AG08395 (cell line): Measurements from ENCODE around the gene SUSD1.
"Not testable (repeated sequence)": the region's sequence is repeated elsewhere in the genome, so short reads cannot be mapped to it uniquely, and the experiment has no call there.

Experiments used
- DNase-seq: peaks from one replicate; pipeline ENCODE4 v3.0.0; 2012; ENCODE audit warnings: mixed read lengths, low spot score

Gene SUSD1

DNA sequence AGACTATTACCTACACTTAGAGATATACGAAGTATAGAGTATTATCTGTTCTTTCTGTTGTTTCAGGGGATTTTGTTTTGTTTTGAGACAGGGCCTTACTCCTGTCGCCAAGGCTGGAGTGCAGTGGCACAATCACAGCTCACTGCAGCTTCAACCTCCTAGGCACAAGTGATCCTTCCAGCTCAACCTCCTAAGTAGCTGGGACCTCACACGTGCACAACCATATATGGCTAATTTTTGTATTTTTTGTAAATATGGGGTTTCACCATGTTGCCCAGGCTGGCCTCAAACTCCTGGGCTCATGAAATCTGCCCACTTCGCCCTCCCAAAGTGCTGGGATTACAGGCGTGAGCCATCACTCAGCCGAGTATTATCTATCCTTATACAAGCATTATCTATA, 45.9 kb downstream of the SUSD1 start:
- DNase-seq: no peak

GRCh38 chr9:112128399-112128798, 46.7 kb downstream of the SUSD1 start:
- not testable (repeated sequence) for DNase-seq

DNA sequence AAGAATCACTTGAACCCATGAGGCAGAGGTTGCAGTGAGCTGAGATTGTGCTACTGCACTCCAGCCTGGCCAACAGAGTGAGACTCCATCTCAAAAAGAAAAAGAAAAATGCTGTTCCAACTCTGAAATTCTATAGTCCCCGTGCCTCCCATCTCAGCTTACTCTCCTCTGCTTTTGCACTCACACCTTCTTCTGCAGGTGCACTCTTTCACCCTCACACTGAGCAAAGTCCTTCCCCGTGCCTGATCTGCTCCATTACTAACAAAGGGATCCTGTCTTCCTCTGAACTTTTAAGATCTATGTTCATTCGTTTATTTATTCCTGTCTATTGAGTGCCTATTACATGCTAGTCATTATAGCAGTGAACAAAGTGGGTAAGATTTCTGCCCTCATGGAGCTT, 47.8 kb downstream of the SUSD1 start:
- DNase-seq: no peak

DNA sequence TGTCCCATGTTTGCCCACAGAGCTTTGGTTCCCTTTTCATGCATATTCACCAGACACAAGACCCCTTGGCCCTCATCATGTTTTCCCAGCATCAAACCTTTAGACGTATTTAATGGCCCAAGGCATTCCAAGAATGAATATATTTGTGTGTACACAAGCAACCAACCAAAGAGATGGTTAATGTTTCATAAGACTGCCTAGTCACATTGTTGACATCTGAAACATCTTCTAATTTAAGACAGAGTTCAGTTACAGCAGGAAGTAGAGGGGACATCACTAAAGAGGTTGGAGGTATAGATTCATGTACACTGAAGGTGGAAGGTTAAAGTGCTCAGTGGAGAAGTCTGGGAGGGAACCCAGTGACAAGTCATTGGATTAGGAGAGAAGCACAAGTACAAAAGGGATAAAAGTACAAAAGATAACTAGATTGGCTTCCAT, 49.1 kb downstream of the SUSD1 start:
- no peak for DNase-seq

DNA sequence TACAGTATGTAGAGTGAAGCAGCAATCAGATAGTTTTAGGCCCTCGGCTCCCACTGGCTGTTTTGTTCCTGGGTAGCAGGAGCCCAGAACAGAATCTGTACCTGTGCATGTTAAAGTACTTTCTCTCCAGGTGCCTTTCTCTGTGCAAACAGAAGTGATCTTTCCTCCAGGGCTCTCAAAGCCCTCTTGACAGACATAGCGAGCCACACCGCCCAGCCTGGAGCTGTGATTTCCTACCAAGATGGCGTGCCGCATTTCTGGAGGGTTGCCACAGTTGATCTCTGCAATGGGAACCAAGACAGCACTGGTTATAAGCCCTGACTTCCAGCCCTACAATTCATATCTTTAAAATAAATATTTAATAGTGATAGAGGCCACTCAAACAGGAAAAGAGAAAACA, 50.9 kb downstream of the SUSD1 start:
- no peak for DNase-seq

DNA sequence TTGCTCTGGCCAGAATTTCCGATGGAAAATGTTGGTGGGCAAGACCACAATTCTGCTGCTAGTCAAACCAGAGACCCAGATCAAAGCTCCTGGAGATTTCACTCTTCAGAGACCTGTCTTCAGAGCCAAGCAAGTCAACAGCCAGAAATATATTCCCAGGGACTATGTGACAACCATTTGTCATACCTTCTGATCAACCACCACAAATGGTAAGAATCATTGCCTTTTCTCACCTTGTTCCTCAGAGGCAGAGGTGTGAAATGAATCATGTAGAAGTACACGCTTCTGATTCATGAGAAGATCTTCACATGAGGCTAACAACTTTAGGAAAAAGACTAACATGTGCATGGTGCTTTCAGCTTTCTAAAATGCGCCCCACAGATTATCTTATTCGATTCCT, 53.5 kb downstream of the SUSD1 start:
- DNase-seq: no peak

GRCh38 chr9:112120439-112120925, 54.6 kb downstream of the SUSD1 start:
- DNase-seq: no peak

DNA sequence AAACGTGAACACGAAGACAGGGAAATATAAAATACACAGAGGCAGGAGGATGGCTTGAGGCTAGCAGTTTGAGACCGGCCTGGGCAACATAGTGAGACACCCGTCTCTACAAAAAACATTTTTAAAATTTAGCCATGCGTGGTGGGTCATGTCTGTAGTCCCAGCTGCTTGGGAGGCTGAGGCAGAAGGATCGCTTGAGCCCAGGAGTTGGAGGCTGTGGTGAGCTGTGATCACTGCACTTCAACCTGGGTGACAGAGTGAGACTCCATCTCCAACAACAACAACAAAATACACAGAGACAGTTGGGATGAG, 55.1 kb downstream of the SUSD1 start:
- DNase-seq: no peak

DNA sequence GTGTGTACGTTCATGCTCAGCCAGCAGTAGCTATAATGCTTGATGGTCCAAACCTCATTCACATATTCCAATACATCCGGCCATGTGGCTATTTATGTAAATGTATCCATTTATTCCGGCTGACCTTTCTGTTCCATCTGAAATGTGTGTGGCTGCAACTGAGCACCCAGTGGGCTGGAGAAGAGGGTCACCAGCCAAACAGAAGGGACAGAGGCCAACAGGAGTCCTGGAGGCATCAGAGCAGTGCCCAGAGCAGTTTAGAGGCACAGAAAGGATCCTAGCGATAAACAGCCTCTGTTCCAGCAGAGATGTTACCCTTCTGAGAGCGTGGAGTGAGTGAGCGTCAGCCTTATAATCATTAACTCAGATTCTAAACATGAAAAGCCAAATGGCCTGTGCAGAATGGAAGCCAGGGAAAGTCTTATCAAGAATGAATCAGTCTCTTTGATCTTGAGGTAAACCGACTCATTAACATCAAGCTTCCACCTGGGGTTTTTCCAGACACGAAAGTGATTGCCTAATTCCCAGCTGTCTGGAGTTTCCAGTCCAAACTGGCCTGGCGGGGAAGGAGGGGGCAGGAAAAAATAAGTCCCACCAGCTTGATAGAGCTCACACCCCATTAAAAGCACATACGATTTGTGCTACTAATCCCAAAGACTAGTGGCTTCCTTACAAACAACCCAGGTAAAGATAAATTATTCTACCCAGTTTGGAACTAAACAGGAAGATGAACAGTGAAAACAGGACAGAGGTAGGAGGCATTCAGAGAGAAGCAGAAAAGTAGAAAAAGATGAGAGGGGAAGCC, 55.7 kb downstream of the SUSD1 start:
- DNase-seq: no peak

DNA sequence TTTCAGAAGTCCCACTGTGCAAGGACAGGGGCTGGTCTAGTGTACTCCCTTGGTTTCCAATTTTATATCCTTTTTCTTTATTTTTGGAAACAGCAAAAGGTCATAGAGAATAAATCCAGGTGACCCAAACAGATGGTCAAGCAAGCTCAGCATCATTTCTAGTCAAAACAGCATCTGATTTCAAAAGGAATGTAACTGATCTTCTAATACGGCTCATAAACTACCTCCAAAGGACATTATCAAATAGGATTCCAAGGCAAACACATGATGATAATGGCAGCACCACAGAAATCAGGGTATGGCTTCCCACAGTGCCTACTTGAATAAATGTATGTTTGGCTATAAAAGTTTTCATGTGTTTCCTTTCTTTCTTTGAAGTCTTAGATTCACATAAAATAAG, 57.1 kb downstream of the SUSD1 start:
- DNase-seq: no peak

GRCh38 chr9:112115970-112116753, 58.9 kb downstream of the SUSD1 start:
- no peak for DNase-seq

DNA sequence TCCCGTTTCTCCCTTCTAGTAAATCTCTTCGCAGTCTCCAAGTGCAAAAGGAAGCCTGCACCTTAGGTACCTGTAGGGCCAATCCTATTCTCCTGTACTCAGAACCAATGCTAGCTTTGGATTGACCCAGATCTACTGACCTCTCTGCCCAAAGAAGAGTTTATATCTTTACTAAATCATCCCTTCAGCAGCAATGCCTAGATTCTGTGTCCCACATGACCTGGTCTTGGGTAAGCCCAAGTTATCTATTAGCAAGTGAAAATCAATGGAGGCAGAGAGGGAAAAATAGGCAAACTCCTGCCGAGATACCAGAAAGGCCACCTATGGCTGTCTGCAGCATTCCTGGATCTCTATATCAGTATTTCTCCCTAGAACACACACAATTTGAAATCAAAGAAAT, 60.0 kb downstream of the SUSD1 start:
- DNase-seq: no peak

DNA sequence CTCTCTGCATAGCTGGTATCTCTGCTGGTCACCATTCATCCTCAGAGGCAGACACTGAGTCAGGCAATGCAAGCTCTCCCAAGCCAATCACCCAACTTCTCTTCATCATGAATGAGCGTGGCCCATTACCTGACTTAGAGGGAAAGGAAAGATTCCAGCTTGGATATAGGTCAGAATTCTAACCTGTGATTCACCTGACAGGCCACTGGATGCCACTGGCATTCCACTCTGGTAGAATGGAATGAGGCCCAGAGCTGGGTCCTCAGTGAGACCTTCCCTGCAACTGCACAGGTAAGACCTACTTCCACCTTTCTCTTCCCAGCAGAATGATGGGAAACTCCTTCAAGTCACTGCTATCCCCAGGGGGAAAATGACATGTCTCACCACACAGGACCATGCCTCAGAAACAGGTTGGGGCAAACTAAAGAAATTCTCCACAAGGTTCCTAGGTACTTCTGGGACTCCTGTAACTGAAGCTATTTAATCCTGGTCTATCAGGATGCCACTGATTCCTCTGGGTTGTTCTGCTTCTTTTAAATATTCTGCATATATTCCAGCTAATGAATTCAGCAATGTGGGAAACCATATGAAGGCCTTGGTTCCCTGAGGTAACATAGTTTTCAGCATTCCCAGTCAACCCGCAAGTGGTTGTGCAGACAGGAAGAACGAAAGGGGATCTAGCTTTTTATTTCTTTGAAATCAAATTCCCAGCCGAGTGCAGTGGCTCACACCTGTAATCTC, 62.0 kb downstream of the SUSD1 start:
- peak; percentile 28 for DNase-seq

DNA sequence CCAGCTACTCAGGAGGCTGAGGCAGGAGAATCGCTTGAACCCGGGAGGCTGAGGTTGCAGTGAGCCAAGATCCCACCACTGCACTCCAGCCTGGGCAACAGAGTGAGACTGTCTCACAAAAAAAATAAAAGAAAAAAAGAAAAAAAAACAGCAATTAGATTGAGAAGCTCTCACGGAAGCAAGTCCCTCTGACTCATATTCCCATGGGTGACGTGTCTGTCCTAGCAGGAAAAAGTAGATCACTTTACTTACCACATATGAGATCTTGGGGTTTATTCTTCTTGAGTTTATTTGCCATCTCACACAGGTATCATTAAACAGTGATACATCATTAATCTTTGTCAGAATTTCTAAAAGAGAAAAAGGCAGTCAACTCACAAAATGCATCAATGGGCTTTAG, 62.6 kb downstream of the SUSD1 start:
- DNase-seq: peak; percentile 88

DNA sequence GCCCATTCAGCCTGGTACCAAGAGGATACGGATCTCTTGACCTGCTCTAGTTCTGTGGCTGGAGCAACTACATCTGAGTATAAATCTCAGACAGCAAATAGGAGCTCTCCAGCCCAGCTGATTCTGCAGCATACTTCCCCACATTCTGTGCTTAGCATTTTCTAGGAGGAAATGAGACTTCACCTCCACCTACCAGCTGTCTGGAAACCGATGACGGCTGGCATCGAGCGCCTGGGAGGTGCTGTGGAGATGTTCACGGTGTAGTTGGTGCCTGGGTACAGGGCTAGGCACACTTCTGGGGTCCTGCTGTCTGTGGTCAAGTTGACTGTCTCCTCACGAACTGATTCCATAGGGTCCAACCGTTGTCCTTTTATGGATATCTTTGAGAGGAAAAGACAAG, 63.6 kb downstream of the SUSD1 start:
- DNase-seq: no peak

DNA sequence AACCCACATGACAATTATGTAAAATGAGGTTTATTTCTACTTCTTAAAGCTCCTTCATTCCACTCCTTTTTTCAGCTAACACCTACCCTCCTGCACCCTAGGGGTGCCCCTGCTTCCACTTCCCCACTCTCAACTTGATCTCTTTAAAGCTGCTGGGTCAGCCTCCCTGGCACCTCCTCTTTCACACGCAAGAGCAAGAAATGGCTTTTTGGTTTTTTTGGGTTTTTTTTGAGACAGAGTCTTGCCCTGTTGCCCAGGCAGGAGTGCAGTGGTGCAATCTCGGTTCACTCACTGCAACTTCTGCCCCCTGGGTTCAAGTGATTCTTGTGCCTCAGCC, 64.4 kb downstream of the SUSD1 start:
- DNase-seq: no peak

DNA sequence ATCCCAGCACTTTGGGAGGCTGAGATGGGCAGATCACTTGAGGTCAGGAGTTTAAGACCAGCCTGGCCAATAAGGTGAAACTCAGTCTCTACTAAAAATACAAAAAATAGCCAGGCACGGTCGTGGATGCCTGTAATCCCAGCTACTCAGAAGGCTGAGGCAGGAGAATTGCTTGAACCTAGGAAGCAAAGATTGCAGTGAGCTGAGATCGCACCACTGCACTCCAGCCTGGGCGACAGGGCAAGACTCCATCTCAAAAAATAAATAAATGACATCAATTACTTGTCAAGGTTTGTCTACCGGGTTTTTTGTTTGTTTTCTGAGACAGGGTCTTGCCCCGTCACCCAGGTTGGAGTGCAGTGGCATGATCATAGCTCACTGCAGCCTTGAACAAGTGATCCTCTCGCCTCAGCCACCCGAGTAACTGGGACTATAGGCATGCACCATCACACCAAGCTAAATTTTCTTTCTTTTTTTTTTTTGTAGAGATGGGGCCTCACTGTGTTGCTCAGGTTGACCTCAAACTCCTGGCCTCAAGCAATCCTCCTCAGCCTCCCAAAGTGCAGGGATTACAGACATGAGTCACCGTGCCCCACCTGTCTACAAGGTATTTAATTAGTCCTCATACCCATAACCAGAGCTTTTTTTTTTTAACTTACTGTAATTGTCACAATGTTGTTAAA, 64.9 kb downstream of the SUSD1 start:
- DNase-seq: no peak

DNA sequence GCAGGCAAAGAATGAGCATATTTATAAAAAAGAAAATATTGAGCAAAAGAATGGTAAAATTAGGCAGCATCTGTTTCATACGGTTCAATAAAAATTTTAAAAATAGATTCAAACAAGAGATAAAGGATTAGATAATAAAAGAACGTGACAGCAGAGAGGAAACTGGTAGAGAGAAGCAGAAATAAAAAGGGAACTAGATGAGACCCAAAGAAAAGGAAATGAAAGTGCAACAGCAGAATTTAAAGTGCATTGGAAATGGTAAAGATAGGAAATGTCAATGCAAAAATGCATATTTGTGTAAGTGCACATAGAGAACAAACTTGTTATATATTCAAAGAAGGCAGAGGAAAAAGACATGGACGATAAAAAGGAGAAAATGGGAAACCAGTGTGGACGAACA, 70.2 kb downstream of the SUSD1 start:
- DNase-seq: no peak

DNA sequence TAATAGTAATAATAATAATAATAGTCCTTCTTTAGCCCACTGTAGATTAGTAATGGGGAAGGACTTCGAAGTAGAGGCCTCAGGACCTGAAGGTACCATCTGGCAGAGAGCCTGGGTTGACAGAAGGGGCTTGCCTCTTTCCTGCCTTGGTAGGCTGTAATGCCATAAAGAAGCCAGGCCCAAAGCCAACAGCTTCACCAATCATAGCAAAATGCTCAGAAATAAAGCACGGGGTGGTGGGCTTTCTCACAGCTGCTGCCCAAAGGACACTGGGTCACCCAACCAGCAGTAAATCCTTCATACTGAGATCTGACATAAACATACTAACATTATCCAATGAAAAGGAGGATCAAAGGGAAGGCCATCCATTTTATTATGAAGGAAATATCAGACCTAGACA, 70.7 kb downstream of the SUSD1 start:
- no peak for DNase-seq

GRCh38 chr9:112103405-112103804, 71.7 kb downstream of the SUSD1 start:
- DNase-seq: no peak

- peak; percentile 83 for DNase-seq
Measured at GRCh38 chr9:112097712-112098688, 77.1 kb downstream of the SUSD1 start.
